ENCODE results near the gene RBFA. TPM values are rescaled to one million over a fixed set of nuclear protein-coding genes. Genes with fewer than 3 reads are reported as not detected.

RBFA gene
- total and polyA plus RNA-seq, 4 donors, result 16.1 to 32.1 (median 23.4) TPM

DNA sequence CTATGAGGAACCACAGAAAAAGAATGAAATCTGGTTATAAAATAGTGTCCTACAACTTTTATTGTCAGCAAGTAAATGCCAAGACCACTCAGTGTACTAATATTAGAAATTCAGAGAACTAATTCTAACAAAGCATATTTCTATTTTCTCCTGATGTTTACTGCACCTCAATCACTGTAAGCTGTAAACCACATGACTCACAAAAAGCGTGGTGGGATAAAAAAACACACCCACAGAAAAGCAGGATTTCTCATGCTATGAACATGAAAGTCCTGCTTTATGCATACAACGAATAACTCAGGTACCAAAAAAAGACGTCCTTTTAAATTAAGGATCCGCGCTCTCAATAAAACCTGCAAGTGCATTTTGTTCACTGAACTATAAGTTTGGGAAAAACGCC, 46.7 kb upstream of the RBFA start:
- peaks cover 2 to 5% (median 3%) of the 10 kb centered on the region in 4 donors for H3K36me3 ChIP-seq (ENCODE audit: control insufficient read depth in 4 of 4, insufficient read depth in 4 of 4, low read length in 4 of 4)
- WGBS, 2 donors, result 1% methylated on average over 6 of the region's 6 CpGs
- peak overlapping the region; percentile 43 to 88 for H3K9ac ChIP-seq (ENCODE audit: insufficient read depth in 1 of 2, low read length in 2 of 2)
- ATAC-seq (ENCODE audit: insufficient read depth, low FRiP score), result no peak
- H3K27me3 ChIP-seq (ENCODE audit: control insufficient read depth in 3 of 3, insufficient read depth in 3 of 3, low read length in 2 of 3), result no peaks in the 10 kb centered on the region
- peak overlapping the region in 1 of 2 donors; percentile 81 for H3K27ac ChIP-seq (ENCODE audit: low read depth in 1 of 2, low read length in 1 of 2)
- peaks cover 0 to 20% (median 8%) of the 10 kb centered on the region in 5 donors for H3K4me1 ChIP-seq (ENCODE audit: control insufficient read depth in 5 of 5, insufficient read depth in 5 of 5, low read length in 5 of 5)
- H3K9me3 ChIP-seq (ENCODE audit: control insufficient read depth in 4 of 4, insufficient read depth in 3 of 4, low read length in 3 of 4), result no peaks in the 10 kb centered on the region
- peak in 1 of 3 donors; percentile 13 for DNase-seq
- H3K4me3 ChIP-seq, result peak overlapping the region; percentile 80
- TF ChIP-seq, protein P1, sequence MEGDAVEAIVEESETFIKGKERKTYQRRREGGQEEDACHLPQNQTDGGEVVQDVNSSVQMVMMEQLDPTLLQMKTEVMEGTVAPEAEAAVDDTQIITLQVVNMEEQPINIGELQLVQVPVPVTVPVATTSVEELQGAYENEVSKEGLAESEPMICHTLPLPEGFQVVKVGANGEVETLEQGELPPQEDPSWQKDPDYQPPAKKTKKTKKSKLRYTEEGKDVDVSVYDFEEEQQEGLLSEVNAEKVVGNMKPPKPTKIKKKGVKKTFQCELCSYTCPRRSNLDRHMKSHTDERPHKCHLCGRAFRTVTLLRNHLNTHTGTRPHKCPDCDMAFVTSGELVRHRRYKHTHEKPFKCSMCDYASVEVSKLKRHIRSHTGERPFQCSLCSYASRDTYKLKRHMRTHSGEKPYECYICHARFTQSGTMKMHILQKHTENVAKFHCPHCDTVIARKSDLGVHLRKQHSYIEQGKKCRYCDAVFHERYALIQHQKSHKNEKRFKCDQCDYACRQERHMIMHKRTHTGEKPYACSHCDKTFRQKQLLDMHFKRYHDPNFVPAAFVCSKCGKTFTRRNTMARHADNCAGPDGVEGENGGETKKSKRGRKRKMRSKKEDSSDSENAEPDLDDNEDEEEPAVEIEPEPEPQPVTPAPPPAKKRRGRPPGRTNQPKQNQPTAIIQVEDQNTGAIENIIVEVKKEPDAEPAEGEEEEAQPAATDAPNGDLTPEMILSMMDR (IDR thresholded peaks at IDR 0.05; ENCODE audit: control extremely low read depth, extremely low read depth), result no peak

DNA sequence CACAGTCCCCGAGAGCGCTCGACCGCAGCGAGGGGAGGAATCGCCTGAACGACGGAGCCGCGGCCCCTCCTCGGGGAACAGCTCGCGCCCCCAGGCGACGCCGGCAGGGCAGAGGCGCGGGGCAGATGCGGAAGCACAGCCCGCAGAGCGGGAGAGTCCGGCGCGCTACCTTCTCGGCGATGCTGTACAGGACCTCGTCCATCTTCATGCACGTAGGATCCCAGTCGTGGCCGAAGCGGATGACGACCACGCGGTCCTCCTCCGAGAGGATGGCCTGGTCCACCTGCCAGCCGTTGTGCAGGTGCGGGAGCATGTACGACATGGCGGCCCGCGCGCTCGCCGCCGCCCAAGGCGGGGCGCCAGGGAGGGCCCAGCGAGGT, 46.2 kb upstream of the RBFA start:
- 0 to 1% methylated on average over 38 to 48 of the region's 48 CpGs for WGBS, 2 donors
- H3K36me3 ChIP-seq (ENCODE audit: control insufficient read depth in 4 of 4, insufficient read depth in 4 of 4, low read length in 4 of 4), result peaks cover 2 to 5% (median 3%) of the 10 kb centered on the region in 4 donors
- no peaks in the 10 kb centered on the region for H3K9me3 ChIP-seq (ENCODE audit: control insufficient read depth in 4 of 4, insufficient read depth in 3 of 4, low read length in 3 of 4)
- peak overlapping the region; percentile 80 for H3K4me3 ChIP-seq
- peaks cover 0 to 20% (median 8%) of the 10 kb centered on the region in 5 donors for H3K4me1 ChIP-seq (ENCODE audit: control insufficient read depth in 5 of 5, insufficient read depth in 5 of 5, low read length in 5 of 5)
- H3K27me3 ChIP-seq (ENCODE audit: control insufficient read depth in 3 of 3, insufficient read depth in 3 of 3, low read length in 2 of 3), result no peaks in the 10 kb centered on the region
- DNase-seq (peak in 2 of 3 donors; percentile 54 to 62), ATAC-seq (ENCODE audit: insufficient read depth, low FRiP score) (peak; percentile 51)
- peak overlapping the region; percentile 81 to 87 for H3K27ac ChIP-seq (ENCODE audit: low read depth in 1 of 2, low read length in 1 of 2)
- TF ChIP-seq, protein P1 (IDR thresholded peaks at IDR 0.05; ENCODE audit: control extremely low read depth, extremely low read depth), result peak; percentile 19
- peak overlapping the region; percentile 43 to 88 for H3K9ac ChIP-seq (ENCODE audit: insufficient read depth in 1 of 2, low read length in 2 of 2)

- ATAC-seq (ENCODE audit: insufficient read depth, low FRiP score) (peak; percentile 98), DNase-seq (peak; percentile 85 to 94 (median 89))
- TF ChIP-seq, protein P1 (IDR thresholded peaks at IDR 0.05; ENCODE audit: control extremely low read depth, extremely low read depth), result no peak
- Histone ChIP-seq H3K27me3 (ENCODE audit: control insufficient read depth in 3 of 3, insufficient read depth in 3 of 3, low read length in 2 of 3) (no peaks in the 10 kb centered on the region), H3K4me1 (ENCODE audit: control insufficient read depth in 5 of 5, insufficient read depth in 5 of 5, low read length in 5 of 5) (peaks cover 0 to 20% (median 8%) of the 10 kb centered on the region in 5 donors), H3K9ac (ENCODE audit: insufficient read depth in 1 of 2, low read length in 2 of 2) (peak within 1 kb of the TSS; percentile 88 to 92), H3K4me3 (peak within 1 kb of the TSS; percentile 80), H3K27ac (ENCODE audit: low read depth in 1 of 2, low read length in 1 of 2) (peak within 1 kb of the TSS; percentile 90 to 97), H3K9me3 (ENCODE audit: control insufficient read depth in 4 of 4, insufficient read depth in 3 of 4, low read length in 3 of 4) (no peaks in the 10 kb centered on the region), H3K36me3 (ENCODE audit: control insufficient read depth in 4 of 4, insufficient read depth in 4 of 4, low read length in 4 of 4) (peaks cover 2 to 5% (median 3%) of the 10 kb centered on the region in 4 donors)
- WGBS, 2 donors, result 0% methylated on average over 61 to 71 of the region's 71 CpGs
Observed at GRCh38 chr18:79988451-79989194, 45.6 kb upstream of the RBFA start, which contains the start of gene TXNL4A. Gene TXNL4A (minus strand): TSS chr18:79988563. CDS start chr18:79988392, 171 bp downstream.
